Neuronal stem cell (in vitro differentiated cells): ENCODE measurements around the gene LHX8.
"Not testable (repeated sequence)": the region's sequence is repeated elsewhere in the genome, so short reads cannot be mapped to it uniquely, and the experiment has no call there.

Experiments
- DNase-seq: peaks from one replicate; pipeline ENCODE4 v3.0.0-alpha.2; 2013; ENCODE audit warnings: low spot score
- H2AFZ ChIP-seq: one replicate; pipeline ENCODE4 v1.6.1; 2013; ENCODE audit warnings: mild to moderate bottlenecking, low read length, inconsistent platforms
- H2AK5ac ChIP-seq: 2 replicates; pipeline ENCODE4 v1.6.1; 2013; ENCODE audit warnings: low read depth, mild to moderate bottlenecking, inconsistent platforms, low read length, moderate library complexity, mixed read lengths
- H2BK120ac ChIP-seq: 2 replicates; pipeline ENCODE4 v1.6.1; 2013; ENCODE audit warnings: low read depth, mild to moderate bottlenecking, inconsistent platforms, low read length, moderate library complexity, mixed read lengths
- H2BK12ac ChIP-seq: one replicate; pipeline ENCODE4 v1.6.1; 2013; ENCODE audit warnings: low read length, inconsistent platforms
- H2BK15ac ChIP-seq: 2 replicates; pipeline ENCODE4 v1.6.1; 2013; ENCODE audit warnings: mild to moderate bottlenecking, low read length, inconsistent platforms, mixed read lengths
- H2BK5ac ChIP-seq: one replicate; pipeline ENCODE4 v1.6.1; 2013; ENCODE audit warnings: inconsistent platforms, mild to moderate bottlenecking, low read length, moderate library complexity
- H3K14ac ChIP-seq: one replicate; pipeline ENCODE4 v1.6.1; 2013; ENCODE audit warnings: low read length, inconsistent platforms
- H3K18ac ChIP-seq: 2 replicates; pipeline ENCODE4 v1.6.1; 2013; ENCODE audit warnings: low read length, inconsistent platforms
- H3K23ac ChIP-seq: 2 replicates; pipeline ENCODE4 v1.6.1; 2013; ENCODE audit warnings: low read depth, mild to moderate bottlenecking, mixed read lengths, low read length, inconsistent platforms; ENCODE audit not compliant: poor library complexity
- H3K27ac ChIP-seq: replicated peaks from 3 replicates; pipeline ENCODE4 v1.5.1; 2013; ENCODE audit warnings: low read length, inconsistent platforms
- H3K27me3 ChIP-seq, 3 experiments: 2 replicates each; pipeline ENCODE4 v1.6.1; 2013; ENCODE audit warnings: low read length in 3 of 3, mild to moderate bottlenecking in 2 of 3, inconsistent platforms in 1 of 3, low read depth in 1 of 3, mixed read lengths in 1 of 3, moderate library complexity in 1 of 3; ENCODE audit not compliant: control insufficient read depth in 3 of 3, insufficient read depth in 3 of 3
- H3K36me3 ChIP-seq, 2 donors: replicated peaks in 1 of 2; 2 replicates each; pipeline ENCODE4 v1.6.1; 2013; ENCODE audit warnings: low read length in 2 of 2; ENCODE audit not compliant: control insufficient read depth in 2 of 2, insufficient read depth in 2 of 2
- H3K4ac ChIP-seq: 2 replicates; pipeline ENCODE4 v1.6.1; 2013; ENCODE audit warnings: inconsistent platforms, mild to moderate bottlenecking, low read length, moderate library complexity
- H3K4me1 ChIP-seq, 2 donors: 1 replicate in 1 of 2; 2 replicates in 1 of 2; pipeline ENCODE4 v1.6.1; 2013; ENCODE audit warnings: low read length in 2 of 2, low read depth in 1 of 2; ENCODE audit not compliant: control insufficient read depth in 2 of 2, insufficient read depth in 1 of 2
- H3K4me2 ChIP-seq: one replicate; pipeline ENCODE4 v1.6.1; 2013; ENCODE audit warnings: mild to moderate bottlenecking, low read length, inconsistent platforms; ENCODE audit not compliant: insufficient read depth, poor library complexity, severe bottlenecking
- H3K4me3 ChIP-seq, 2 donors: 2 replicates each; pipeline ENCODE4 v1.5.1; 2013; ENCODE audit warnings: low read length in 2 of 2, mild to moderate bottlenecking in 2 of 2, inconsistent platforms in 1 of 2, moderate library complexity in 1 of 2
- H3K79me1 ChIP-seq: one replicate; pipeline ENCODE4 v1.6.1; 2013; ENCODE audit warnings: low read depth, mild to moderate bottlenecking, inconsistent platforms, low read length, moderate library complexity
- H3K9ac ChIP-seq: one replicate; pipeline ENCODE4 v1.6.1; 2013; ENCODE audit warnings: mild to moderate bottlenecking, low read depth, low read length, inconsistent platforms; ENCODE audit not compliant: poor library complexity
- H3K9me3 ChIP-seq, 2 donors: replicated peaks in 1 of 2; 2 replicates each; pipeline versions ENCODE3 to v1.6.1; 2013; ENCODE audit warnings: low read length in 2 of 2, mild to moderate bottlenecking in 2 of 2, inconsistent platforms in 1 of 2, low read depth in 1 of 2, mixed read lengths in 1 of 2, moderate library complexity in 1 of 2; ENCODE audit not compliant: control insufficient read depth in 2 of 2, insufficient read depth in 1 of 2
- H4K8ac ChIP-seq: one replicate; pipeline ENCODE4 v1.6.1; 2013; ENCODE audit warnings: low read depth, mild to moderate bottlenecking, inconsistent platforms, low read length, moderate library complexity
- H4K91ac ChIP-seq: one replicate; pipeline ENCODE4 v1.6.1; 2013; ENCODE audit warnings: low read length, low read depth, mild to moderate bottlenecking, inconsistent platforms; ENCODE audit not compliant: poor library complexity
- WGBS, 2 donors: extraction: QIAGEN DNeasy Blood & Tissue Kit; methylation state at CpG; one replicate each; pipeline ENCODE4 v1.1.7; 2013; ENCODE audit warnings: missing lambda C conversion rate in 2 of 2, mixed read lengths in 1 of 2; ENCODE audit not compliant: insufficient read length in 2 of 2, insufficient replicate concordance in 1 of 2; ENCODE audit errors: extremely low coverage in 2 of 2; 5-methylcytosine and 5-hydroxymethylcytosine counted together

Gene LHX8

GRCh38 chr1:75171876-75172275, 37.7 kb downstream of the LHX8 start:
- H3K14ac ChIP-seq = no peak overlapping the region
- no peaks in the 10 kb centered on the region for H3K9me3 ChIP-seq
- no peak overlapping the region for H3K9ac ChIP-seq

GRCh38 chr1:75172556-75172955, 38.4 kb downstream of the LHX8 start:
- Histone ChIP-seq H3K4me2 (no peak overlapping the region), H2AFZ (no peak overlapping the region), H3K23ac (no peak overlapping the region), H3K4ac (no peak overlapping the region), H2BK5ac (no peak overlapping the region), H3K79me1 (no peaks in the 10 kb centered on the region), H4K91ac (no peak overlapping the region), H3K27ac (no peak overlapping the region), H3K4me3 (no peak overlapping the region), H2BK15ac (no peak overlapping the region), H3K9ac (no peak overlapping the region), H3K36me3 (no peaks in the 10 kb centered on the region), H3K4me1 (no peaks in the 10 kb centered on the region), H3K14ac (no peak overlapping the region), H2BK12ac (no peak overlapping the region), H2BK120ac (no peak overlapping the region), H3K9me3 (no peaks in the 10 kb centered on the region), H2AK5ac (no peak overlapping the region), H3K27me3 (no peaks in the 10 kb centered on the region), H4K8ac (no peak overlapping the region), H3K18ac (no peak overlapping the region)
- no CpG with 5 or more reads among the region's 1 CpG for WGBS, 2 donors
- no peak for DNase-seq

More at GRCh38 chr1:75171876-75172275, 37.7 kb downstream of the LHX8 start:
- no CpG with 5 or more reads among the region's 1 CpG for WGBS, 2 donors
- H2AFZ ChIP-seq = no peak overlapping the region
- no peak for DNase-seq
- H3K4ac ChIP-seq = no peak overlapping the region
- no peaks in the 10 kb centered on the region for H3K27me3 ChIP-seq
- H3K36me3 ChIP-seq = no peaks in the 10 kb centered on the region
- H2BK5ac ChIP-seq = no peak overlapping the region
- no peaks in the 10 kb centered on the region for H3K79me1 ChIP-seq
- H3K27ac ChIP-seq = no peak overlapping the region
- H3K18ac ChIP-seq = no peak overlapping the region
- H2BK15ac ChIP-seq = no peak overlapping the region
- no peak overlapping the region for H3K4me2 ChIP-seq
- no peak overlapping the region for H3K23ac ChIP-seq
- no peak overlapping the region for H3K4me3 ChIP-seq
- no peaks in the 10 kb centered on the region for H3K4me1 ChIP-seq
- H4K91ac ChIP-seq = no peak overlapping the region
- no peak overlapping the region for H2BK120ac ChIP-seq
- H2BK12ac ChIP-seq = no peak overlapping the region
- no peak overlapping the region for H2AK5ac ChIP-seq
- H4K8ac ChIP-seq = no peak overlapping the region

GRCh38 chr1:75174031-75174760, 40.0 kb downstream of the LHX8 start:
- Histone ChIP-seq H3K4me1 (no peaks in the 10 kb centered on the region), H3K27me3 (no peaks in the 10 kb centered on the region), H3K36me3 (no peaks in the 10 kb centered on the region), H3K27ac (no peak overlapping the region), H3K18ac (no peak overlapping the region), H3K79me1 (no peaks in the 10 kb centered on the region), H4K91ac (no peak overlapping the region), H2BK5ac (no peak overlapping the region), H2AFZ (no peak overlapping the region), H3K4me2 (no peak overlapping the region), H2BK12ac (no peak overlapping the region), H3K4me3 (no peak overlapping the region), H3K9me3 (no peaks in the 10 kb centered on the region), H2AK5ac (no peak overlapping the region), H3K14ac (no peak overlapping the region), H2BK15ac (no peak overlapping the region), H3K9ac (no peak overlapping the region), H3K23ac (no peak overlapping the region), H2BK120ac (no peak overlapping the region), H3K4ac (no peak overlapping the region), H4K8ac (no peak overlapping the region)
- WGBS, 2 donors = no CpG with 5 or more reads among the region's 2 CpGs
- DNase-seq = no peak

- not testable (repeated sequence) for H3K18ac ChIP-seq, H2BK12ac ChIP-seq, H3K27me3 ChIP-seq, H3K27ac ChIP-seq, H3K4me1 ChIP-seq, H3K36me3 ChIP-seq, H2BK15ac ChIP-seq, H3K23ac ChIP-seq, H4K91ac ChIP-seq, H4K8ac ChIP-seq, H3K9me3 ChIP-seq, H3K9ac ChIP-seq, H2AK5ac ChIP-seq, DNase-seq, H3K4me3 ChIP-seq, H2BK120ac ChIP-seq, H2BK5ac ChIP-seq, H3K4me2 ChIP-seq, H3K4ac ChIP-seq, H3K79me1 ChIP-seq, H3K14ac ChIP-seq
- no CpG with 5 or more reads among the region's 13 CpGs for WGBS, 2 donors
- peak overlapping the region; percentile 49 for H2AFZ ChIP-seq
Measured at GRCh38 chr1:75181214-75181955, 47.2 kb downstream of the LHX8 start.
